ENCODE measurements around the gene STOML3. TPM values are rescaled to one million over a fixed set of nuclear protein-coding genes. Genes with fewer than 3 reads are reported as not detected.

STOML3 gene
- polyA plus RNA-seq, 12 donors, result 0.19 to 0.37 (median 0.35) TPM; not detected in 9

- no peak for DNase-seq
These were observed 9.5 kb downstream of the STOML3 start for GRCh38 chr13:38981096-38981495.

GRCh38 chr13:38980750-38981078 lies 9.9 kb downstream of the STOML3 start:
- no peak for DNase-seq

- DNase-seq, result peak; percentile 80
These were observed 10.5 kb downstream of the STOML3 start for GRCh38 chr13:38979891-38980749.

- DNase-seq, result no peak
These were observed 20.1 kb downstream of the STOML3 start for GRCh38 chr13:38970380-38971051.

- no peak for DNase-seq
These were observed 21.4 kb downstream of the STOML3 start for GRCh38 chr13:38969187-38969586.

DNA sequence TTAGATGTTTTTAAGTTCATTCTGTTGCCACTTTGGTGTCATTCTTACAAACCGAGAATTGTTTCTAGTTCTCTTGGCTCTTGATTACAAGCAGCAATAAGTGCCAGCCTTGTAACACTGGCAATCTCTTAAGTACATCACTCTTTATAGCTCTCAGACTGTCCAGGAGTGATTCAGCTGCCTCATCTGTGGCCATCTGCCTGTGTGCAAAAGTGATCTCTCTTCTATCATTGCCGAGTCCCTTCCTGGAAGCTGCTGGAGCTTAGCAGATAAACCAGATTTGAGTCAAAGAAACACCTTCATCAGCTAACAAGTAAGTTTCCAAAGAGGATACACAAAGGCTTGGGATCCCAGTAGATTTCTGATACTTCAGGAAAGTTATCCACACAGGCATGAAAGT lies 23.2 kb downstream of the STOML3 start:
- DNase-seq, result no peak

DNA sequence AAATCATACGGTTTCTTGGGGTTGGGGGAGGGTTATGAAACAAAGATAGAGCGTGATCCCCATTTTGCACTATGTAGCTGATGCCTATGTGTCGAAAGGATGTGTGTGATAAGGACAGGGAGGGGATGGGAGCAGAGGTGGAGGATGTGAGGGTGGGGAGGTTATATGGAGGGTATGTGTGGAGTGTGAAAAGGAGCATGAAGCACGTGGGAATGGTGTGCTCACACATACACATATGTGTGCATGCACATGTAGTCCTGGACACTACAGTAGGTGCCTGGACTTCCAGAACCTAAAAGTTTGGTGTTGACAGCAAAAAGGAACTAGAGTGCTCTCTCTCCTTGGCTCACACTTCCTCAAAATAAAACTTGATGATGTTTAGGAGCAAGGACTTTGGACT lies 25.4 kb downstream of the STOML3 start:
- no peak for DNase-seq

- no peak for DNase-seq
These were observed 30.5 kb downstream of the STOML3 start for GRCh38 chr13:38960175-38960574.

- DNase-seq, result no peak
These were observed 32.6 kb downstream of the STOML3 start for GRCh38 chr13:38957794-38958592.

DNA sequence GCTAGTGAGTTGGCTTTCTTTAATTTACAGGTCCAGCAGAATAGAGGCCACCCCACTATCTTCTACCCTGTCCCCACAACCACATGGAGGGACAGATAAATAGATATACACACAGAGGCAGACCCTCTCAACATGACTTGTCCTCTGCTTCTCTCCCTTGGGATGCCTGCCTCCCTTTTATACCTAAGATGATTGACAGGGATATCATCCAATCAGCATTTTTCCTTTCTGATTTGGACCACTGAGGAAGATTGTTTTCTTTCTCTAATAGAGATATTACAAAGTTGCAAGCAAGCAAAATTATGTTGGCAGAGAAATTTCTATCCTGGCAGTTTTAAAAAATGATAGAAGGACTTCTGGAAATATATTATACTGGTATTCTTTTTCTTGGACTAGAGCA lies 35.8 kb downstream of the STOML3 start:
- no peak for DNase-seq

DNA sequence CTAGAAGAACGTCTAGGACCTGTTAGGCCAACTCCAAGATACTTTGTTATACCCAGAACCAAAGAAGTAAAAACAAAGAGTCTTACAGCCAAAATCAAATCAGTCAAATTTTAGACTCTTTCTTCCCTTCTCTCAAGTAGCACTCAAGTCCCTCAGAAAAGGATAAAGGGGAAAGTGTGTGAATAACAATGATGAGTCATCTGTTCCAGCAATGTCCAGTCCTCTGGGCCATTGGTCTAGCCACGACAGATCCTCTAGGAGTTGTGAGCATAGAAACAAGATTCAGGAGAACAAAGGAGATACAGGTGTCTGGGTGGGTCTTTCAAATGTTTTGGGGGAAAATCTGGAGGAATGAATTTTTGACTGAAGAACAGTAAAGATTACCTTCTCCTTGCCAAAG lies 36.3 kb downstream of the STOML3 start:
- DNase-seq, result no peak

GRCh38 chr13:38952827-38953226 lies 37.8 kb downstream of the STOML3 start:
- no peak for DNase-seq

GRCh38 chr13:38951525-38952313 lies 38.9 kb downstream of the STOML3 start:
- no peak for DNase-seq

DNA sequence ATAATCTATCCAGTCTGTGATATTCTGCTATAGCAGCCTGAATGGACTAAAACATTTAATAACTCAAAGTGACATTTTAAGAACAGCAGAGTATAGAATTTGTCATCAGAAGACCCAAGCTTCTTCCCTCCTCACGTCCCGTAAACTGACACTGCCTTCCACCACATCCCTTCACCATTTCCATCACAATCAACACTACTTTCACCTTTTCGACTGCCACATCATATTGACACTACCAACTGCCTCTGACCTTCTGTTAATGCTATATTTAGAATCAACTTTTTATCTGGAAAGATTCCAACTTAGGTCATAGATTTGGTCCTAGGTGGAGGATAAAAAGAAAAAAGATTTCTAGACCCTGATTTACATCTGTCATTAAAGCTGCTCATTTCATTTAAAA lies 39.6 kb downstream of the STOML3 start:
- no peak for DNase-seq

DNA sequence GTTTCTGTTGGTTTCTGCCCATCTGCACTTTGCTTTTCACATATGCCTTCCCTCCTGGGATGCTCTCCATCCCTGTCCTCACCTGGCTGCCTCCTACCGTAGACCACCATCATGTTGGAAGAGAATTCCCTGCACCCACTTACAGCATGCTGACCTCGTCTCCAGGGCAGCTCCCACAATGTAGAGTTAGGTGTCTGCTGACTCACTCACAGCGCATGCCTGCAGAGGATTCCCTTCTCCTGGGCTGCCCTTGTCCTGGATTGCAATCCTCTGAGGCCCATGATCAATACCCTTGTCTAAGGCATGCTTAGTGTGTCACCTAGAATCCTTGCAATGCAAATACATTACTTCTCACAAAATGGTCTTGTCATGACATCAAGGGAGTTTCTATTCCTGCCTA lies 43.6 kb downstream of the STOML3 start:
- no peak for DNase-seq

- no peak for DNase-seq
These were observed 46.4 kb downstream of the STOML3 start for GRCh38 chr13:38944219-38944618.

DNA sequence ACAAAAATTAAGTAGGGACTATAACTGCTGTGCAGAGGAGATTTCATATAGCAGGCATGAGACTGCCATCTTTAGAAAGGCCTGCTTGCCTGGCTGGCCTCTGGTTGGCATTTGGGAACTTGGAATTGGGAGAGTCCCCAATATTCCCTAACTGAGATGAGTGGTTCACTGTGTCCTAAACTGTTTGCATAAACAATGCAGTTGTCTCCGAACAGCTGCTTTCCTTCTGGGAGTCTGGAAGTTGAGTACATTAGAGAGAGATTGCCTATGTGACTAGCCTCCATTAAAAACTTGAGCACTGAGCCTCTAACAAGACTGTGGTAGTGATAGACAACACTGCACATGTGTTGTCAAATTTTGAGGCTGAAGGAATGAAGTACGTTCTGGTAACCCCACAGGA lies 47.4 kb downstream of the STOML3 start:
- no peak for DNase-seq

GRCh38 chr13:38941353-38941945 lies 49.2 kb downstream of the STOML3 start:
- DNase-seq, result no peak

DNA sequence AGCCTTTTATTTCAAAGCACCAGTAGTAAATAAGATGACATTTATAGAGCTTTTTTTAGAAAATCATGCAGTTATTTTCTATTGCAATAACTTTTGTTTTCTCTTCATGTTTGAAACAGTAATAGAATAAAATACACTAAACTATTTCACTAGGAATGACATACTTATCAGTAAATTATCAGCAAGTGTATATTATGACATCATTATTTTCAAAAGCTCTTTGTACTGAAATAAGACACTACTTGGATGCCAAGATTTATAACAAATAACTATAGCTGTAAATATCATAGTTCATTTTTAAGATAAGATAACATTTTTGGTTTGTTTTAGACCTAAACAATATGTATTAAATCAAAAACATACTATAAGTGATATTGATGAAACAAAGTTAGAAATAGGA lies 56.8 kb downstream of the STOML3 start:
- DNase-seq, result no peak

- DNase-seq, result no peak
These were observed 68.5 kb downstream of the STOML3 start for GRCh38 chr13:38922170-38922569.

DNA sequence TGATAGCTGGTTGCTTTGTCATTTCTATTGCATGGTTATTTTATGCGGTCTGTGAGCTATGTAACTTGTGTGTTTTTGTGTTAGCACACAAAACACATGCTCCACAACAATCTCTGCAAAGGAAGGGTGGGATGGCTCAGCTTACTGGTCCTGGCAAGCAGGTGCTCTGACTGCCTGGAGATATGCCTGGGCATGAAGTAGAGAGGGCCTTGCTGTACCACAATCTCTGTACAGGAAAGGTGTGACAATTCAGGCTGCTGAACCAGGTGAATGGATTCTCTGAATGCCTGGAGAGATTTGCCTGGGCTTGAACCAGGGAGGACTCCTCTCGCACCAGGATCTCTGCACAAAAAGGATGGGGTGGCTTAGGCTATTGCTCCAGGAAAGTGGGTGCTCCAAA lies 69.5 kb downstream of the STOML3 start:
- DNase-seq, result no peak
